Measurements from ENCODE around the gene QARS1. TPM values are rescaled to one million over a fixed set of nuclear protein-coding genes. Genes with fewer than 3 reads are reported as not detected.

The QARS1 gene
- total RNA-seq (100 to 1,000 TPM; 183 to 326 (median 263) TPM), polyA plus RNA-seq (100 to 1,000 TPM; 144 to 534 (median 353) TPM)
- long read RNA-seq, donor 1, transcript QARS-201 (24 exons, 2,827 nt) = major isoform, 22 of 49 reads
- long read RNA-seq, donor 1, transcript QARS-223 (4 exons, 679 nt) = minor isoform, 10 of 49 reads
- long read RNA-seq, donor 1, transcript QARS-218 (2 exons, 600 nt) = minor isoform, 5 of 49 reads
- long read RNA-seq, donor 1, partial matches to known transcripts = 8 of 49 reads
- long read RNA-seq, donor 1, other reads (novel, unspliced or antisense) = 0 of 49 reads
- long read RNA-seq, donor 2, transcript QARS-201 (24 exons, 2,827 nt) = major isoform, 14 of 37 reads
- long read RNA-seq, donor 2, partial matches to known transcripts = 13 of 37 reads
- long read RNA-seq, donor 2, other reads (novel, unspliced or antisense) = 0 of 37 reads
- long read RNA-seq, donor 3, transcript QARS-223 (4 exons, 679 nt) = minor isoform, 6 of 22 reads
- long read RNA-seq, donor 3, transcript QARS-201 (24 exons, 2,827 nt) = major isoform, 14 of 22 reads
- long read RNA-seq, donor 3, partial matches to known transcripts = 0 of 22 reads
- long read RNA-seq, donor 3, other reads (novel, unspliced or antisense) = 0 of 22 reads
- long read RNA-seq, donor 4, transcript QARS-201 (24 exons, 2,827 nt) = major isoform, 59 of 83 reads
- long read RNA-seq, donor 4, transcript QARS-209 (23 exons, 2,362 nt) = minor isoform, 5 of 83 reads
- long read RNA-seq, donor 4, partial matches to known transcripts = 12 of 83 reads
- long read RNA-seq, donor 4, other reads (novel, unspliced or antisense) = 7 of 83 reads
- long read RNA-seq, donor 5, transcript QARS-201 (24 exons, 2,827 nt) = major isoform, 220 of 275 reads
- long read RNA-seq, donor 5, transcript QARS-209 (23 exons, 2,362 nt) = minor isoform, 12 of 275 reads
- long read RNA-seq, donor 5, partial matches to known transcripts = 11 of 275 reads
- long read RNA-seq, donor 5, other reads (novel, unspliced or antisense) = 30 of 275 reads
- long read RNA-seq, donor 6, transcript QARS-201 (24 exons, 2,827 nt) = major isoform, 59 of 87 reads
- long read RNA-seq, donor 6, partial matches to known transcripts = 12 of 87 reads
- long read RNA-seq, donor 6, other reads (novel, unspliced or antisense) = 12 of 87 reads
- long read RNA-seq, donor 7, partial matches to known transcripts = 6 of 16 reads
- long read RNA-seq, donor 7, other reads (novel, unspliced or antisense) = 0 of 16 reads
- long read RNA-seq, donor 8, transcript QARS-201 (24 exons, 2,827 nt) = major isoform, 31 of 57 reads
- long read RNA-seq, donor 8, partial matches to known transcripts = 18 of 57 reads
- long read RNA-seq, donor 8, other reads (novel, unspliced or antisense) = 0 of 57 reads
- long read RNA-seq, donor 9, transcript QARS-201 (24 exons, 2,827 nt) = major isoform, 22 of 29 reads
- long read RNA-seq, donor 9, partial matches to known transcripts = 0 of 29 reads
- long read RNA-seq, donor 9, other reads (novel, unspliced or antisense) = 0 of 29 reads
- long read RNA-seq, donor 10, transcript QARS-201 (24 exons, 2,827 nt) = major isoform, 5 of 17 reads
- long read RNA-seq, donor 10, partial matches to known transcripts = 6 of 17 reads
- long read RNA-seq, donor 10, other reads (novel, unspliced or antisense) = 0 of 17 reads

GRCh38 chr3:49104427-49105291, at the start of gene QARS1:
QARS1 (minus strand) TSS chr3:49104757; CDS start chr3:49104733, 24 bp downstream.
- Histone ChIP-seq H3K4me3 (peak within 1 kb of the TSS; percentile 17 to 89 (median 72)), H3K27me3 (no peaks in the 10 kb centered on the region), H3K9me3 (replicated peaks in 1 of 3) (no peaks in the 10 kb centered on the region), H3K27ac (peak within 1 kb of the TSS; percentile 39 to 86 (median 66)), H3K36me3 (replicated peaks in 1 of 2) (peaks cover 0 to 59% of the 10 kb centered on the region in 2 donors), H3K4me1 (replicated peaks in 1 of 2) (peaks cover 18 to 21% of the 10 kb centered on the region in 2 donors)
- TF ChIP-seq CTCF (IDR thresholded peaks at IDR 0.05) (no peak), POLR2A (IDR thresholded peaks at IDR 0.05) (peak; percentile 16 to 77)
- DNase-seq = peak; percentile 91 to 97 (median 94)
- intact Hi-C loops (cut with DNase I) = no loop called here
- WGBS, 4 donors = 2 to 11% (median 4%) methylated on average over 11 to 50 of the region's 50 CpGs

GRCh38 chr3:49153349-49153912, 48.9 kb upstream of the QARS1 start:
- WGBS, 4 donors = 81 to 85% (median 84%) methylated on average over 3 of the region's 3 CpGs

More at GRCh38 chr3:49153349-49153912, 48.9 kb upstream of the QARS1 start:
- intact Hi-C loops (cut with DNase I) = no loop called here
- no peaks in the 10 kb centered on the region for H3K9me3 ChIP-seq (replicated peaks in 1 of 3)
- H3K27ac ChIP-seq = no peak overlapping the region
- no peak overlapping the region for H3K4me3 ChIP-seq
- H3K27me3 ChIP-seq = no peaks in the 10 kb centered on the region
- no peaks in the 10 kb centered on the region for H3K36me3 ChIP-seq (replicated peaks in 1 of 2)
- DNase-seq = no peak
- TF ChIP-seq POLR2A (IDR thresholded peaks at IDR 0.05) (no peak), CTCF (IDR thresholded peaks at IDR 0.05) (no peak)
- no peaks in the 10 kb centered on the region for H3K4me1 ChIP-seq (replicated peaks in 1 of 2)

Data from adrenal gland (tissue), 19 donors.